WTC11 (cell line): Measurements from ENCODE around the gene FOXD4L6. TPM values are rescaled to one million over a fixed set of nuclear protein-coding genes. Genes with fewer than 3 reads are reported as not detected.
A peak's percentile ranks its signal among the peaks of the same experiment; 100 is the strongest.
"Not testable (repeated sequence)": the region's sequence is repeated elsewhere in the genome, so short reads cannot be mapped to it uniquely, and the experiment has no call there.

ENCODE experiments used
- ATAC-seq: fragments of 200-7000 bp; cut with Tn5 transposase; 2 replicates; pipeline ENCODE4 v1.10.0; 2021; ENCODE audit warnings: mild to moderate bottlenecking, moderate library complexity
- Bru-seq: library from RNA; stranded (reverse); fragments of 400-500 nt; gene quantifications from one replicate; lab custom pipeline; 2021; lab: Mats Ljungman, UMichigan
- CTCF ChIA-PET: fragments of 300-600 bp; sonication (Branson Sonifier 250); formaldehyde crosslinking; loops from one replicate; lab custom pipeline; 2021; ENCODE audit warnings: antibody characterized with exemption; lab: Charles Lee
- POLR2A ChIA-PET: fragments of 350-600 bp; sonication (Branson Sonifier 250); formaldehyde crosslinking; loops from one replicate; lab custom pipeline; 2021; ENCODE audit warnings: antibody characterized with exemption; lab: Charles Lee
- DNase-seq: peaks from one replicate; pipeline ENCODE4 v3.0.0; 2021; ENCODE audit warnings: low spot score
- H3K27ac Mint-ChIP-seq: 2 replicates; pipeline ENCODE4 v1.8.0; 2021; ENCODE audit warnings: mixed read lengths
- H3K27me3 Mint-ChIP-seq: 2 replicates; pipeline ENCODE4 v1.8.0; 2021; ENCODE audit warnings: low read depth, mild to moderate bottlenecking, moderate library complexity, mixed read lengths
- H3K36me3 Mint-ChIP-seq: 2 replicates; pipeline ENCODE4 v1.8.0; 2021; ENCODE audit warnings: mixed read lengths
- H3K4me1 Mint-ChIP-seq: 2 replicates; pipeline ENCODE4 v1.8.0; 2022; ENCODE audit warnings: mixed read lengths
- H3K4me3 Mint-ChIP-seq: 2 replicates; pipeline ENCODE4 v1.8.0; 2021; ENCODE audit warnings: mild to moderate bottlenecking, moderate library complexity, mixed read lengths
- H3K9me3 Mint-ChIP-seq: 2 replicates; pipeline ENCODE4 v1.8.0; 2021; ENCODE audit warnings: mixed read lengths
- long read RNA-seq, 3 experiments: library from RNA in 1 of 3; library from capped mRNA in 1 of 3; library from polyadenylated mRNA in 1 of 3; unstranded in 2 of 3; stranded (forward) in 1 of 3; transcript quantifications; one replicate each; pipeline ENCODE4 v2.0.0, GENCODE V29; 2021
- total RNA-seq: library from RNA; stranded (reverse); gene quantifications from 3 replicates; pipeline ENCODE4 v1.2.3, GENCODE V29; 2021

Gene FOXD4L6
- not detected in 3 replicates for total RNA-seq
- not detected for Bru-seq, nascent RNA
- long read RNA-seq, experiment 1 = 0 reads
- long read RNA-seq, experiment 2 = 0 reads
- long read RNA-seq, experiment 3 = 0 reads

DNA sequence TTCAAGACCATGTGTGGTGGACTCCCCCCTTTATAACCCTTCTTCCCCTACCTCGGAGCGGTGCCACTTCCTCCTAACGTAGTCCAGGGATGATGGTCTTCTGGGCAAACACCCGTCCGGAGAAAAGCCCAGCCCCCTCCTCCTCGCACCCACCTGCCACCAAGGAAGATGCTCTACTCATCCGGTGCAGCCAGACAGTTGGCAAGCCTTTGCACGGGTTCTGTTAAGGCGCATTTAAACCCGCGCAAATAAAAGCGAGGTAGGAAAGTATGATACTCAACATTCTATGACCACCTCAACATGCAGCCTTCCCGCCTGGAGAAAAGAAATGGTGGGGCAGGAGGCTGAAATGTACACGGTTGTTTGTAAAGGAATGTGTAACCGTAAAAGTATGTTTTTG is at the start of gene FOXD4L6:
Gene FOXD4L6, minus strand, starts transcription at position 101 of the 400 bp plus-strand sequence. CDS start 298 bp downstream, outside the sequence.
- H3K36me3 Mint-ChIP-seq, CTCF ChIA-PET, ATAC-seq, H3K27ac Mint-ChIP-seq, DNase-seq, H3K4me1 Mint-ChIP-seq, POLR2A ChIA-PET, H3K9me3 Mint-ChIP-seq, H3K4me3 Mint-ChIP-seq: not testable (repeated sequence)
- peaks cover 12% of the 10 kb centered on the region for H3K27me3 Mint-ChIP-seq

DNA sequence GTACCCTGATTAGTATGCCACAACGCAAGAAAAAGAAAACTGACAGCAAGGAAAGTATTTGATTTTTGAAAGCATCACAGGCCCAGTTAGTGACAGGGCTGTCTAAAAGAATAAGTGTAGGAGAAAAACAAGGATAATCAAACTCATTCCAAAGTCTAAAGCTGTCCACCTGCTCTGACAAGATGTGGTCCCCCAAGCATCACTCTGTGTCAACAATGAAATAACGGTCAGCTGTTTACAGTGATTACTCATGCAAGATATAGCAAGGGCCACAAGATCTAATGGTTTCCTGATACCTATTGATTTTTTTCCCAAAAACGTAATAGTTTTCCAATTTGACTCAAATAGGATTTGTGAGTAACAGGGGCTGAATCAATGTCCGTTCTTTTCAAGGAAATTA is 46.5 kb upstream of the FOXD4L6 start:
- H3K4me3 Mint-ChIP-seq, H3K27ac Mint-ChIP-seq, H3K27me3 Mint-ChIP-seq, ATAC-seq, CTCF ChIA-PET, H3K9me3 Mint-ChIP-seq, DNase-seq, POLR2A ChIA-PET, H3K36me3 Mint-ChIP-seq, H3K4me1 Mint-ChIP-seq: not testable (repeated sequence)

DNA sequence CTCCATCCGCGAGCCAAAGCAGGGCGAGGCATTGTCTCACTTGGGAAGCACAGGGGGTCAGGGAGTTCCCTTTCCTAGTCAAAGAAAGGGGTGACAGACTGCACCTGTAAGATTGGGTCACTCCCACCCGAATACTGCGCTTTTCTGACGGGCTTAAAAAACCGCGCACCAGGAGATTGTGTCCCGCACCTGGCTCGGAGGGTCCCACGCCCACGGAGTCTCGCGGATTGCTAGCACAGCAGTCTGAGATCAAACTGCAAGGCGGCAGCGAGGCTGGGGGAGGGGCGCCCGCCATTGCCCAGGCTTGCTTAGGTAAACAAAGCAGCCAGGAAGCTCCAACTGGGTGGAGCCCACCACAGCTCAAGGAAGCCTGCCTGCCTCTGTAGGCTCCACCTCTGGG is 21.6 kb upstream of the FOXD4L6 start:
- H3K27me3 Mint-ChIP-seq, H3K36me3 Mint-ChIP-seq, CTCF ChIA-PET, ATAC-seq, H3K4me3 Mint-ChIP-seq, POLR2A ChIA-PET, H3K27ac Mint-ChIP-seq, H3K4me1 Mint-ChIP-seq, H3K9me3 Mint-ChIP-seq: not testable (repeated sequence)
- peak; percentile 8 for DNase-seq

DNA sequence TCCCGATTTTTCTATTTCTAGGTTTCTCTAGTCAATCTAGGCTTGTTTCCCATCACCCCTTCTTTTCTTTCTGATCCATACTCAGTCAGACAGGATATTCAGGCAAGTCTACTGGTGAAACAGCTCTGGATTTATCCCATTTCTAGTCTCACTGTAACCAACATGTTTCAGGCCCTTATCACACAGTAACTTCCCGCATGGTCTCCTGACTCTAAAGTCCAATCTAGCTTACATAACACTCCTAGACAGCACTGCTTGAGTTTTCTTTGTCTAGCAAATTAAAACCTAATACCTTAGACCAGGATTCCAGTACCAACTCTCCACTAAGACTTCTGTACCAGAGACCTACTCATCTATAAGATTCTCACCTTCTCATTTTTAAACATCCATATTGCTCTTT is 13.4 kb upstream of the FOXD4L6 start:
- H3K4me1 Mint-ChIP-seq, H3K27ac Mint-ChIP-seq, POLR2A ChIA-PET, CTCF ChIA-PET, H3K36me3 Mint-ChIP-seq, H3K27me3 Mint-ChIP-seq, H3K4me3 Mint-ChIP-seq, ATAC-seq, H3K9me3 Mint-ChIP-seq, DNase-seq: not testable (repeated sequence)

DNA sequence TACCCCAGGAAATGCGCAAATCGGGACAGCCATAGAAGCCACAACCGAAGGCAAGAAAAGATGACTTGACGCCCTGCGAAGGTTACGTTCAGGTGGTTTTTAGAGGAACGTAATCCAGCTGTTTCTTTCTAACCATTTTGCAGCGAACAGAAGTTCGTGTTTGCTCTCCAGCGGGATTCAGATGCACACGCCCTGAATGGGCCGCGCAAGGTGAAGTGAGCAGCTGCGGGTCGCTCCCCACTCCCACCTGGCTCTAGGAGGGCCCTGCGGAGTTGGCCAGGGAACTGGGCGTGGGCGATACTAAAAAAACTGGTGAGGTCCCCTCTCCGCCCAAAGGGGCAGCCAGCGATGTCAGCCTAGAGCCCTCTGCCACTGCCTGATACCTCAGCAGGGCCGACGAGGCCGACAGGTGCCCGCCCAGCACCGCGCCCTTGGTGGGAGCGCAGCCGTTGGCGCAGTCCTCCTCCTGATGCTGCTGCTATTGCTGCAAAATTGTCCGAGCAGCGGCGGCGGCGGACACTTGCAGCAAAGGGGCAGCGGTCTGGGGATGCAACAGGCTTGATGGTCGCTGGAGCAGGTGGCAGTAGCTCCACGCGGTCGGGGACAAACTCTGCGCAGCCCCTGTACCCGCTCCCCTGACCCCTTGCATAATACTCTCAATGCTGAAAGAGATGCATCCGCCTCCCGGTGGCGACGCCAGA is 1.6 kb downstream of the FOXD4L6 start:
- H3K4me3 Mint-ChIP-seq = peak overlapping the region; percentile 20; the same call in 1 of the 2 replicates
- POLR2A ChIA-PET, ATAC-seq, H3K4me1 Mint-ChIP-seq, CTCF ChIA-PET, H3K9me3 Mint-ChIP-seq, H3K27ac Mint-ChIP-seq, DNase-seq, H3K36me3 Mint-ChIP-seq: not testable (repeated sequence)
- H3K27me3 Mint-ChIP-seq = peaks cover 12% of the 10 kb centered on the region

DNA sequence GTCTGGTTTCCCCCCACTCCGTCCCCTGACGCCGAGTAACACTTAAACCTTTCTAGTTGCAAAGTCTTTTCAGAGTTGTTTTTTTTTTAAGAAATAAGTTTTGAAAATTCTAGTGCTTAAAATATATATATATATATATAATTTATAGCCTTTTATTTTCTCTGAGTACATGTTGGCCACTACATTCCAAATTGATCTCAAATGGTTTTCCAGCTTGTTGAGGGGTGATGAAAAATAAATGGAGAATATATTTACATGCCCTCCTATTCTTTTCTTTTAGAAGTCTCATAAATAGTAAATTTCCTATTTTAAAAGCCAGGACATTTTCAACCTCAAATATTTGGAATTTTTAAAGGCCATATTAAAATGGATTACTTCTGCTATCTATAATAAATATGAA is 2.5 kb downstream of the FOXD4L6 start:
- ATAC-seq, H3K4me3 Mint-ChIP-seq, DNase-seq, H3K4me1 Mint-ChIP-seq, H3K36me3 Mint-ChIP-seq, H3K9me3 Mint-ChIP-seq, CTCF ChIA-PET, POLR2A ChIA-PET, H3K27ac Mint-ChIP-seq: not testable (repeated sequence)
- peaks cover 12% of the 10 kb centered on the region for H3K27me3 Mint-ChIP-seq

DNA sequence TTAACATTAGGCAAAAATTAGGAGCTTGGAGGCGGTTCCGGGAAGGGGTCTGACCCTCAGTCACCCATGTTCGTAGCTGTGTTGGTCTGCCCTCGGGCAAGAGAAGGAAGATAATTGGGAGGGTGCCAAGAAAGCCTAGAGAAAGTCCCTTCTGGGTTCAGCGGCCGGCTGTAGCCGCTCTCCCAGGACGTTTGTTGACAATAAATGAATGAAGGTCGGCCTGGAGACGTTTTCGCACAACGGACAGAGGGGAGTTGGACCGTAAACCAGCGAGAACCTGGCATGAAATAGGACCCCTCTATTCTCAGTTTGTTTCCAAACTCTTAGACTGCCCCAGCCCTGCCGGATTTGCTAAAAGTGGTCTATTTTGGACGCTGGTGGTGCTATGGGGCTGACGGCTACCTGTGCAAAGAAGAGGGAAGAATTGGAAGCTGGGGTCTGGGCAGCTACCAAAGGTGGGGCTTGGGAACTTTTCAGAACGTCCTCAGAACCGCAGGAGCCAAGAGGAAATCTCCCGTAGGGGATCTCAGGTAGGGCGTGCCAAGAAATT is 3.3 kb downstream of the FOXD4L6 start:
- CTCF ChIA-PET, H3K4me1 Mint-ChIP-seq, ATAC-seq: not testable (repeated sequence)

DNA sequence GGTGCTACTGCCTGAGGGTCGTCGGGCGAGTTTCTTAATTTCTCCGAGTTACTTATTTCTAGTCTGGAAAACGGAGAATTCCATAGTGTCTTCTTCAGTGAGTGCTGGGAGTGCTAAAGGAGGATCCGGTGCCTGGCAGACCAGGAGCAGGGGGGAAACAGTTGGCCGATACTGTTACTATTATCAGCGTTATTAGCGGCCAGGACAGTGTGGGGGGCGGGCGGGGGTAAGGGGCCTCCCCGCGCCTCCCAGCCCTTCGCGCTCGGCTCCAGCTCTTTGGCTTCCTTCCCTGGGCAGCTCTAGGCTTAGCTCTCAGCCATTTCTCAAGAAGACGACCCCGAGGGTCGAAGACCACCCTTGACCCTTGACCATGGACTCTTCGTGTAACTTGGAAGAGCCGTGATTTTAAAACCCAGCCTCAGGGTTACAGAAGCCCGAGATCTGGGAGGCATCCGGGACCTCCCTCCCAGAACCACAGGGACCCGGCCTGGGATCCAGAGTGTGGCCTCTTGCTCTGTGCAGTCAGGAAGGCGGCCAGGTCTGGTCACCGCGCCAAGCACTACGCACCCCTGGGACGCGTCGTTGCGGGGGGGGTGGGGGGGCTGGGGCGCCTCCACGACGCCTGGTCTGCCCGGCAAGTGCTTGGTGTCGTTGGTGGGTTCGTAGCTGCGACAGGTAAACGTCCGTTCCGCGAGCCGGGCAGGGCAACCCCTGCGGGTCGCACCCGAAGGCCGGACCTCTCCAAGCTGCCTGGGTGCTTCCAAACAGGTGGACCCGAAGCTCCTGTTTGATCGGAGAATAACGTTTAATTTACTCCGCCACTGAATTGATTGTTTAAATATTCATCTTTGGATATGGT is 4.0 kb downstream of the FOXD4L6 start:
- peak; percentile 46 for ATAC-seq
- POLR2A ChIA-PET, H3K4me1 Mint-ChIP-seq, DNase-seq, H3K27ac Mint-ChIP-seq, CTCF ChIA-PET, H3K9me3 Mint-ChIP-seq, H3K36me3 Mint-ChIP-seq, H3K4me3 Mint-ChIP-seq: not testable (repeated sequence)
- H3K27me3 Mint-ChIP-seq = peaks cover 11% of the 10 kb centered on the region

More for the DNA sequence above, 3.3 kb downstream of the FOXD4L6 start:
- H3K9me3 Mint-ChIP-seq, H3K36me3 Mint-ChIP-seq, POLR2A ChIA-PET, H3K4me3 Mint-ChIP-seq, DNase-seq, H3K27ac Mint-ChIP-seq: not testable (repeated sequence)
- peaks cover 12% of the 10 kb centered on the region for H3K27me3 Mint-ChIP-seq

DNA sequence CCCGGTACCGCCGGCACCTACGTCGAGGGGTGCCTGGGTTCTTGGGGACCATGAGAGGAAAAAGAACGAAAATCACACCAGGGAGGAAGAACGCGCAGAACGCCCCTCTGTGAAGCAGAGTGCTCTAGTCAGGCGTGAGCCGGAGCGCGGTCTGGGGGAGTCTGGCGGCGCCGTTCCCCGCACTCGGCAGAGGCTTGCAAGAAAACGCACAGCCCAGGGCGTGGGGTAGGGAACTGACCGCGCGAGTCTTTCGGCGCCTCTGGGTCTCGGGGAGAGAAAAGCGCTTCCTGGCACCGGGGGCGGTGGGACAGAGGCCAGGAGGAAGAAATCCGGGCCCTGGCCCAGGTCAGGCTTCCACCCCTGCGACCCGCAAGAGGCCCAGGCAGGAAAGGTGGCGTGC is 4.7 kb downstream of the FOXD4L6 start:
- H3K4me3 Mint-ChIP-seq, DNase-seq, H3K27ac Mint-ChIP-seq, CTCF ChIA-PET, POLR2A ChIA-PET, H3K9me3 Mint-ChIP-seq, H3K36me3 Mint-ChIP-seq, H3K4me1 Mint-ChIP-seq: not testable (repeated sequence)
- peak; percentile 39 for ATAC-seq
- peaks cover 16% of the 10 kb centered on the region for H3K27me3 Mint-ChIP-seq

DNA sequence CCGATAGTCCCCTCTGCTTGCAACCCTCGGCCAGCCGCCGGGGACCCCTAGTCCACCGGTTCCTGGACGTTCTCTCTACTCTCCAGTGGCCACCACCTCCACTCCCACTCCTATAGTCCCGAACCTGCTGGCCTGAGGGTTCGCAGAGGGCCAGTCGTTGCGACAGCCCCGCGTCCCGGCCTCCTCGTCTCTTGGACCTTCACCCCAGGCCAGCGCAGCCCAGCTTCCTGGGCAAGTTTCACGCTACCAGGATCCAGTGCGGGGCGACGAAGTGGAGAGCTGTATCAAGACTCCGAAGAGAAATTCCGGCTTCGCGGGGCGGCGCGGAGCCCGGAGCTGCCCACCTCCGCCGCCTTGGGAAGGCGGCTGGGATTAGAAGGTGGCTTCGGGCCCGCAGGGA is 5.1 kb downstream of the FOXD4L6 start:
- H3K27me3 Mint-ChIP-seq = peaks cover 16% of the 10 kb centered on the region
- POLR2A ChIA-PET, H3K4me3 Mint-ChIP-seq, DNase-seq, H3K4me1 Mint-ChIP-seq, CTCF ChIA-PET, H3K27ac Mint-ChIP-seq, H3K9me3 Mint-ChIP-seq, H3K36me3 Mint-ChIP-seq: not testable (repeated sequence)
- peak; percentile 35 for ATAC-seq

DNA sequence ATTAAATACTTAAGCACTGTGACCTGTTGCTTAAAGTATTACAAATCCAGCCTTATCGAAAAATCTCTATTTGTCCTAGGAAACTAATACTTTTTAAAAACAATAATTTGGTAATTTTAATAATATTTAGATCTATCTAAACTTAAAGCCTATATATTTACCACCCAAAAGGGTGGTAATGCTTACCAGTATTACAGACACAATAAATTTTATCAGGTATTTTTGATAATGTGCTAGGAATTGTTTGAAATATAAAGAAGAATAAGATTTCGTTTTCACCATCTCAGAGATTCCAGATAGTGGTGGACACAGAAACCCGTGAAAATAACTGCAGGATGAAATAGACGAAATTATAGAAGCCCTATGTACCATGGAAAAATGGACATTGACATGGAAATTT is 7.8 kb downstream of the FOXD4L6 start:
- H3K9me3 Mint-ChIP-seq, DNase-seq, H3K4me3 Mint-ChIP-seq, ATAC-seq, POLR2A ChIA-PET, H3K4me1 Mint-ChIP-seq, CTCF ChIA-PET, H3K36me3 Mint-ChIP-seq, H3K27ac Mint-ChIP-seq: not testable (repeated sequence)
- peaks cover 13% of the 10 kb centered on the region for H3K27me3 Mint-ChIP-seq

DNA sequence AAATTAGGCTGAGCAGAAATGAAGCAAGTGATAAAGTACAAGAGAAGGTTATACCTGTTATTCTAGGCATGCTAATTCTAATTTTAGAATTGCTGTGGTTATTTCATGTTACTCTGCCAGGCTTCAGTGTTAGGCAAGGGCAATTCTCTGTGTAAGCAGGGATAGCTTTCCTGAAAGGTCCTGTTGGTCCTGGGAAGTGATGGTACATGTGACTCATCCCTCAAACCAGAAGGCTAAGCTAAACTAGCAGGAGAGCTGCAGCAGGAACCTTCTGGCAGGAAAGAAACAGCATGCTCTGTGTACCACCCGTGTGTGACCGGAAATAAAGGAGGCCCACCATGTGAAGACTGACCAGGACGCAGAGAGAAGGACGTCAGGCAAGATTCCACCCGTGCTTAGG is 8.8 kb downstream of the FOXD4L6 start:
- H3K9me3 Mint-ChIP-seq, POLR2A ChIA-PET: not testable (repeated sequence)

More for the DNA sequence above, 8.8 kb downstream of the FOXD4L6 start:
- CTCF ChIA-PET, ATAC-seq, DNase-seq, H3K36me3 Mint-ChIP-seq, H3K4me1 Mint-ChIP-seq, H3K27ac Mint-ChIP-seq, H3K4me3 Mint-ChIP-seq: not testable (repeated sequence)
- peaks cover 13% of the 10 kb centered on the region for H3K27me3 Mint-ChIP-seq
